ENCODE measurements around the gene ZFC3H1. TPM values are rescaled to one million over a fixed set of nuclear protein-coding genes. Genes with fewer than 3 reads are reported as not detected.

ZFC3H1 gene
- total RNA-seq, 1 donor from 2014 or later, result 51.7 TPM

DNA sequence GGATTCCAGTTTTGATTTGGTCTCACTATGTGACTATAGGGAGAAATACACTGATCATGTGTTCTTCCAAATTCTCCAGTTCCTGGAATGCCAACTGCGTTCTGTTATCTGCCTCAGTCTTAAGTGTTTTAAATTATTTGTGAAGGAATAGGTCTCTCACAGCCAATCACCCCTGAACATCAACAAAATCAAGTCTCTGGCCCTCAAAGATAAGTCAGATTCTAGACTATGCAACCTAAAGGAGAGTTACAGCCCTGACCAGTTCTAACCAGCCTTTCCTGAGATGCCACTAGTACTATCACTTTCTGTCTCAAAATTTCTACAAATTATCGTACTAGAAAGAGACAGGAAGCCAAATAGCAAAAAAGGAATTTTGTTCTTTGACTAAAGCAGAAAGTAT is 22.3 kb downstream of the ZFC3H1 start:
- Histone ChIP-seq H3K4me2 (ENCODE audit: low read length) (no peak overlapping the region), H3K36me3 (ENCODE audit: insufficient read depth, low read length) (peaks cover 80% of the 10 kb centered on the region), H3K4me1 (ENCODE audit: insufficient read depth, low read length) (no peaks in the 10 kb centered on the region), H3K27me3 (ENCODE audit: insufficient read depth, low read length) (no peaks in the 10 kb centered on the region), H4K20me1 (ENCODE audit: insufficient read depth, low read length) (peaks cover 35% of the 10 kb centered on the region), H3K27ac (ENCODE audit: low read depth, low read length) (no peak overlapping the region), H3K4me3 (ENCODE audit: insufficient read depth, low read depth, low read length) (no peak overlapping the region), H2AFZ (ENCODE audit: low read depth, low read length) (no peak overlapping the region), H3K79me2 (ENCODE audit: insufficient read depth, low read length) (peaks cover 54% of the 10 kb centered on the region), H3K9ac (ENCODE audit: low read length) (no peak overlapping the region), H3K9me3 (ENCODE audit: insufficient read depth, low read depth, low read length) (no peaks in the 10 kb centered on the region)
- Mint-ChIP-seq H3K27ac (ENCODE audit: unreplicated experiment) (peak overlapping the region; percentile 20), H3K27me3 (ENCODE audit: low read depth, unreplicated experiment) (no peaks in the 10 kb centered on the region), H3K36me3 (ENCODE audit: low read depth, unreplicated experiment) (peaks cover 13% of the 10 kb centered on the region), H3K4me3 (ENCODE audit: unreplicated experiment) (peak overlapping the region; percentile 17), H3K9me3 (ENCODE audit: unreplicated experiment) (no peaks in the 10 kb centered on the region), H3K4me1 (ENCODE audit: low read depth, unreplicated experiment) (peaks cover 6% of the 10 kb centered on the region)
- DNase-seq (ENCODE audit: low read depth) (no peak), FAIRE-seq (peak; percentile 50)
- TF ChIP-seq, protein P1, sequence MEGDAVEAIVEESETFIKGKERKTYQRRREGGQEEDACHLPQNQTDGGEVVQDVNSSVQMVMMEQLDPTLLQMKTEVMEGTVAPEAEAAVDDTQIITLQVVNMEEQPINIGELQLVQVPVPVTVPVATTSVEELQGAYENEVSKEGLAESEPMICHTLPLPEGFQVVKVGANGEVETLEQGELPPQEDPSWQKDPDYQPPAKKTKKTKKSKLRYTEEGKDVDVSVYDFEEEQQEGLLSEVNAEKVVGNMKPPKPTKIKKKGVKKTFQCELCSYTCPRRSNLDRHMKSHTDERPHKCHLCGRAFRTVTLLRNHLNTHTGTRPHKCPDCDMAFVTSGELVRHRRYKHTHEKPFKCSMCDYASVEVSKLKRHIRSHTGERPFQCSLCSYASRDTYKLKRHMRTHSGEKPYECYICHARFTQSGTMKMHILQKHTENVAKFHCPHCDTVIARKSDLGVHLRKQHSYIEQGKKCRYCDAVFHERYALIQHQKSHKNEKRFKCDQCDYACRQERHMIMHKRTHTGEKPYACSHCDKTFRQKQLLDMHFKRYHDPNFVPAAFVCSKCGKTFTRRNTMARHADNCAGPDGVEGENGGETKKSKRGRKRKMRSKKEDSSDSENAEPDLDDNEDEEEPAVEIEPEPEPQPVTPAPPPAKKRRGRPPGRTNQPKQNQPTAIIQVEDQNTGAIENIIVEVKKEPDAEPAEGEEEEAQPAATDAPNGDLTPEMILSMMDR (IDR thresholded peaks at IDR 0.05; ENCODE audit: insufficient read depth, low read depth, low read length), result no peak
- no peak for TF ChIP-seq EZH2 (IDR thresholded peaks at IDR 0.05; ENCODE audit: insufficient read depth, low read length)

DNA sequence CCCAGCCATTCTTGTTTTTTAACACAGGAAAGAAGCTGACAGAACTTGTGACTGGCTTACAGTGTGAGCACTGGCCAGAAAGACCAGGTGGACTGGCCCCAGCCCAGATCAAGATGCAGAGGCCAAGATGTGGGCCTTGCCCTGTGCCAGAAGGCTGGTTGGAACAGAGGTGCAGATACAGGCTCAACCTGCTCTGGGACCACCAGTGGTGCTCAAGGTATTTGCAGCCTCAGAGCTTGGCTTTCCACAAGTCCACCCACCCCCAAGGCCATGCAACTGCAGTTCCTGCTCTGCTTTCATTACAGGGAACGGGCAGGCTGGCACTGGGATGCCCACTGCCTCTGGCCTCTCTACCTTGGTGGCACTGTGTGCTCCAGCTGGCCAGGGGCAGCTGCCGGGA is 23.3 kb downstream of the ZFC3H1 start:
- H3K9me3 Mint-ChIP-seq (ENCODE audit: unreplicated experiment), result no peaks in the 10 kb centered on the region
- H3K79me2 ChIP-seq (ENCODE audit: insufficient read depth, low read length), result peaks cover 45% of the 10 kb centered on the region

DNA sequence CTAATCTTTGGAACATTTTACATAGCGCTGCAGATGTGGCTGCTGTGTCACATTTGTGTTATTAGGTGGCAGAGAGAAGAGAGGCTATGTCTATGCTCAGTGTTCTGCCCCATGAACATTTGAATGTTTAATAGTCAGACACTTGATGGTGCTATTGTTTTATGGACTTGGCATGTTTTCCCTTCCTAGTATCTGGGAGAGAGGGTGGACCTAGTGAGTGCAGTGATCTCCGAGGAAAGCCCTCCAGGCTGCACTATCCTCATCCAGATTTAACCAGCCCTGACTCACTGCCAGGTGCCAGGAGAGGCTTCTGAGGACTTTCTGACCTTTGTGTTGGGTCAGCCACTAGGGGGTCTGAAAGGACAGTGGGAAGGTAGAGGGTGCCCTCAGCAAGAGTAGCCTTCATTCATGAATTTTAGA is 24.3 kb downstream of the ZFC3H1 start:
- no peak overlapping the region for H2AFZ ChIP-seq (ENCODE audit: low read depth, low read length)
- H3K36me3 ChIP-seq (ENCODE audit: insufficient read depth, low read length), result peaks cover 82% of the 10 kb centered on the region
- Mint-ChIP-seq H3K27ac (ENCODE audit: unreplicated experiment) (no peak overlapping the region), H3K4me1 (ENCODE audit: low read depth, unreplicated experiment) (peaks cover 6% of the 10 kb centered on the region), H3K36me3 (ENCODE audit: low read depth, unreplicated experiment) (peaks cover 7% of the 10 kb centered on the region), H3K27me3 (ENCODE audit: low read depth, unreplicated experiment) (no peaks in the 10 kb centered on the region), H3K4me3 (ENCODE audit: unreplicated experiment) (no peak overlapping the region), H3K9me3 (ENCODE audit: unreplicated experiment) (no peaks in the 10 kb centered on the region)
- FAIRE-seq, result no peak
- no peaks in the 10 kb centered on the region for H3K27me3 ChIP-seq (ENCODE audit: insufficient read depth, low read length)
- TF ChIP-seq, protein P1 (IDR thresholded peaks at IDR 0.05; ENCODE audit: insufficient read depth, low read depth, low read length), result no peak
- H3K4me3 ChIP-seq (ENCODE audit: insufficient read depth, low read depth, low read length), result no peak overlapping the region
- no peak overlapping the region for H3K27ac ChIP-seq (ENCODE audit: low read depth, low read length)
- H4K20me1 ChIP-seq (ENCODE audit: insufficient read depth, low read length), result peaks cover 36% of the 10 kb centered on the region
- DNase-seq (ENCODE audit: low read depth), result no peak
- no peaks in the 10 kb centered on the region for H3K9me3 ChIP-seq (ENCODE audit: insufficient read depth, low read depth, low read length)
- no peak overlapping the region for H3K9ac ChIP-seq (ENCODE audit: low read length)
- peaks cover 41% of the 10 kb centered on the region for H3K79me2 ChIP-seq (ENCODE audit: insufficient read depth, low read length)
- no peaks in the 10 kb centered on the region for H3K4me1 ChIP-seq (ENCODE audit: insufficient read depth, low read length)
- no peak overlapping the region for H3K4me2 ChIP-seq (ENCODE audit: low read length)

More for the DNA sequence above, 23.3 kb downstream of the ZFC3H1 start:
- Histone ChIP-seq H3K4me3 (ENCODE audit: insufficient read depth, low read depth, low read length) (no peak overlapping the region), H3K4me1 (ENCODE audit: insufficient read depth, low read length) (no peaks in the 10 kb centered on the region), H3K36me3 (ENCODE audit: insufficient read depth, low read length) (peaks cover 80% of the 10 kb centered on the region), H4K20me1 (ENCODE audit: insufficient read depth, low read length) (peaks cover 36% of the 10 kb centered on the region), H3K9me3 (ENCODE audit: insufficient read depth, low read depth, low read length) (no peaks in the 10 kb centered on the region), H2AFZ (ENCODE audit: low read depth, low read length) (no peak overlapping the region), H3K27ac (ENCODE audit: low read depth, low read length) (no peak overlapping the region), H3K27me3 (ENCODE audit: insufficient read depth, low read length) (no peaks in the 10 kb centered on the region), H3K4me2 (ENCODE audit: low read length) (no peak overlapping the region), H3K9ac (ENCODE audit: low read length) (no peak overlapping the region)
- Mint-ChIP-seq H3K36me3 (ENCODE audit: low read depth, unreplicated experiment) (peaks cover 13% of the 10 kb centered on the region), H3K4me3 (ENCODE audit: unreplicated experiment) (no peak overlapping the region), H3K27me3 (ENCODE audit: low read depth, unreplicated experiment) (no peaks in the 10 kb centered on the region), H3K4me1 (ENCODE audit: low read depth, unreplicated experiment) (peaks cover 6% of the 10 kb centered on the region), H3K27ac (ENCODE audit: unreplicated experiment) (no peak overlapping the region)
- FAIRE-seq, result no peak
- DNase-seq (ENCODE audit: low read depth), result no peak
- TF ChIP-seq EZH2 (IDR thresholded peaks at IDR 0.05; ENCODE audit: insufficient read depth, low read length), result no peak
- TF ChIP-seq, protein P1 (IDR thresholded peaks at IDR 0.05; ENCODE audit: insufficient read depth, low read depth, low read length), result no peak
